HG03457 (cell line): ENCODE measurements around the gene RNF167.
"Not testable (repeated sequence)": the region's sequence is repeated elsewhere in the genome, so short reads cannot be mapped to it uniquely, and the experiment has no call there.

Experiments used
- ATAC-seq: cut with Tn5 transposase; IDR thresholded peaks from one replicate; pipeline ENCODE4 v1.9.1; 2021; ENCODE audit warnings: moderate number of reproducible peaks; ENCODE audit not compliant: unreplicated experiment

Gene RNF167

DNA sequence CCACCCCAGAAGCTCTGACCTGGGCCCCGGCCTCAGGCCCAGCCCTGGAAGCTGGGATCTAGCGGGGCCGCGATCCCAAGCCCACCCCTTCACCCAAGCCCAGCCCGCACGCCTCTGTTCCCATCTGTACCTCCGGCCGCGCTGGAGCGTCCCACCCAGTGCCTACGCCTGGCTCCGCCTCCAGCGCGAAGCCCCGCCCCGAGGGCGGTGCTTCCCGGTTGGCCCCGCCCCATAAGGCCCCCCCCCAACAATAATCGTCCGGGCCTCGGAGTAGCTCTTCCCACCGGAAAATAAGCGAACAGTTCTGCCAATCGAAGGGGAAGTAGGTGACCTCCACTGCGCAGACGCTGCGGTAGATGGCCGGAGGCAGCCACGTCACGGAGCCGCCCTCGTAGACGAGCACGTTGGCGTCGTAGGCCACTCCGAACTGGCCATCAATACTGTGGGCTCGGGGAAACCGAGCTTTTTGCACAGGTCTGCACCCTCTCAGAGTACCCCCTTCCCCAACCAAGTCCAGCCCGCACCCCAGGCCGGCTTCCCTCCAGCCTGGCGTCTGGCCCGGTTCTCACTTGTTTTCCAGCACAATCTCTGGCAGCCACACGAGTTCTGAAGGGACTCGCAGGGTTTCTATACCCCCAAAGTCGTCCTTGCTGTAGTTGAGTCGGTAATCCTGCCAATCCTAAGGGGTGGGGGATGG lies 38.3 kb upstream of the RNF167 start:
- no peak for ATAC-seq

DNA sequence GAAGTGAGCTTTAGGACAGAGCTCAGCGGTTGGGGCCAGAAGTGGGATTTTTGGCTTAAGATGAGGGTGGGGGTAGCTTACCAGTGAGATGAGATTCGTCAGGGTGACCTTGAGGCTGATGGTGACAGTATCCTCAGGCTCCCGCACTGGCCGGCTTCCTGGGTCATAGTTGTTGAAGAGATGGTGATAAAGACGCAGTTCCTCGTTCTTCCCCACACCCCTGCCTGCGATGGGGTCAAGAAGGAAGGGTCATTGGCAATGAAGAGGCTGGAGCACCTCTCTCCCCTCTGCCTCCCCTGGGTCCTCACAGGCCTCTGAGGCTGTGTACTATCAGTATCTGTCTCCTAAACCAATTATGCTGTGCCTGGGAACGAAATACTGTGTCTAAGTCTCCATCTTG lies 37.5 kb upstream of the RNF167 start:
- no peak for ATAC-seq

DNA sequence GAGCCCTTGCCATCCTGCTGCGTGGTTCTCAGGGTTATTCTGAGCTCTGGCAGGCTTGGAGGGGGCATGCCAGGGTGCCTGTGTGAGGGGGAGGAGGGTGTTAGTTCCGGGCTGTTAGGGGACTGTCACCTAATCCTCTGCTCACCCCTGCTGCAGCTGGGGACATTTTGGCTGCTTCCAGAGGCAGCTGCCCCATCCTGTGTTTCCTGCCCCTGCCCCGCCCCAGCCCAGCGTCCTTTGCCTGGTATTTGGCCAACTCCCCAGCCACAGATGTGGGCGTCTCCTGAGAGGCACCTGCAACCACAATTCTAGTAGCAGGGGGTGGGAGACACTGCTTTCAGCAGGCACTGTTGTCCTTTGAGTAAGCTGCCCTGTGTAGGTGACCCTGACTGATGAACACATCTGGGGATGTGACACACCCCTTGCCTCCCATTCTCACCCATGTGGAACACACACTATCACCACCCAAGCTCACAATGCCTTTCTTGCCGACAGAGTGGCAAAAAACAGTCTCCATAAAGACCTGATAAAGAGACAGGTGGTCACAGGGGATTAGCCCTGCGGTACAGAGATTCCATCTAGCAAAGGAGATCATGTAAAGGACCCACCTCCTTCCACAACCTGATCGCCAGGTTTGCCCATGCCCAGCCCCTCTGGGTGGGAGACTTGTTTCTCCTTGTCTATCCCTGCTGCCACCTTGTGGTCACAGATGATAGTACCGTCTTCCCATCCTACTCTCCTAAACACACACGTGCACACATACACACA lies 36.8 kb upstream of the RNF167 start, which contains the start of gene CHRNE:
Gene CHRNE, minus strand, starts transcription at position 48 of the 768 bp plus-strand sequence. Its CDS starts 35 bp downstream, at position 13.
- no peak for ATAC-seq

DNA sequence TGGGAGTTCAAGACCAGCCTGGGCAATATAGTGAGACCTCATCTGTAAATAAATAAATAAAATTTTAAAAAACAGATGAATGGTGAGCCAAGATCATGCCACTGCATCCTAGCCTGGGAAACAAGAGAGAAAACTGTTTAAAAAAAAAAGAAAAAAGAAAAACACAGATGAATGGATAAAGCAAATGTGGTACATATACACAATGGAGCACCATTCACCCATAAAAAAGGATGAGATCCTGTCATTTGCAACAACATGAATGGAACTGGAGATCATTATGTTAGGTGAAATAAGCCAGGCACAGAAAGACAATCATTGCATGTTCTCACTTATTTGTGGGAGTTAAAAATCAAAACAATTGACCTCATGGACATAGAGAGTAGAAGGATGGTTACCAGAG lies 33.4 kb upstream of the RNF167 start:
- ATAC-seq = not testable (repeated sequence)

DNA sequence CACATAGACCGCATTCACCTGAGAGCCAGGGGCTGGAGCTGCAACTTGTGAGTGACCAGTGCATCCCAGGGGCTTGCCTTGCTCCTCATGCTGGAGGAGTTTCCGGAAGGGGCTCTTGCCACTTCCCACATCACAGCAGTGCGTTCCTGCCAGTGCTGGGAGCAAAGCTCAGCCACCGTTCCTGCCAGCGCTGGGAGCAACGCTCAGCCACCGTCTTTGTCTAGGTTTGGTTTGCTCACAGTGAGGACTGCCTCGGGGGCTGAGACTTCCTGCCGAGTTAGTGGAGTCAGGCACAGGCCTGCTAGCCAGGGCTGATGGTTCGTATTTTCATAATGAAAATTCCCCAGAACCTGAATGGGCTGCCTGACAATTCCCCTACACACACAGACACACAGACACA lies 31.8 kb upstream of the RNF167 start:
- ATAC-seq = no peak

DNA sequence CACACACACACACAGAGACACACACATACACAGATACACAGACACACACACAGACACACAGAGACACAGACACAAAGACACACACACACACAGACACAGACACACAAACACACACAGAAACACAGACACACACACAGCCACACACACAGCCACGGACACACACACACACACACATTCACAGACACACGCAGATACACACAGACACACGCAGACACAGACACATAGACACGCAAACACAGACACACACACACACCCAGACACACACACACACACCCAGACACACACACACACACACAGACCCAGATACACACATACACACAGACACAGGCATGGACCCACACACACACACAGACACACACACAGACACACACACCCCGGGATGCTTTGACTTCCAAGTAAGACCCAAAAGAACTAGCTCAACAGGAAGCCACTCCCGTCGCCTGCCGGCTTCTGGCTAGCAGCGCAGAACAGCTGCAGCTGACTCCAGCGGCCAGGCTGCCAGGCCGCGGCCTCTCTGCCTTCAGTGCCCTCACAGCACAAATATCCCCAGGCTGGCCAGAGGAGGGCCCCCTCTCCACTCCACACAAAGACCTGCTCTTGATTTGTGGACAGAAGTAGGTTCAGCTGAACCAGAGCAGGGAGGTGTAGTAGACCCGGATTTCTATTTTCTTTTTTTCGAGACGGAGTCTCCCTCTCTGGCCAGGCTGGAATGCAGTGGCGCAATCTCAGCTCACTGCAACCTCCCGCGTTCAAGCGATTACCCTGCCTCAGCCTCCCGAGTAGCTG lies 31.2 kb upstream of the RNF167 start:
- ATAC-seq = no peak

DNA sequence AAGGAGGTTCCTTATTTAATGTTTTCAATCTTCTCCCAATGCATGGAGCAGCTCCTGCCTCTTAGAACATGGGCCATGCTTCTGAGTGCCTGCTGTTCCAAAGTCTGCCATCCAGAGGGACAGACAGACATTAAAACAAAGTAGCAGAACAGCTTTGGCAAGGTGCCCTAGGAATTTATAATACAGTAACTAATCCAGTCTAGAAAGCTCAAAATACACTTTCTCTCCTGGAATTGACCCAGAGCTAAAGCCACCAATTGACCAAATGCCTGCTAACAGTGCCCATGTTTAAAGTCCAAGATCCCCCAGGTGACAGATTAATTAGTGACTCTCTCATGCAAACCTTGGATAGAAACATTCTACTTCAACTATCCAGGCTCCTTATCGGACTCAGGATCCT lies 26.1 kb upstream of the RNF167 start:
- no peak for ATAC-seq

DNA sequence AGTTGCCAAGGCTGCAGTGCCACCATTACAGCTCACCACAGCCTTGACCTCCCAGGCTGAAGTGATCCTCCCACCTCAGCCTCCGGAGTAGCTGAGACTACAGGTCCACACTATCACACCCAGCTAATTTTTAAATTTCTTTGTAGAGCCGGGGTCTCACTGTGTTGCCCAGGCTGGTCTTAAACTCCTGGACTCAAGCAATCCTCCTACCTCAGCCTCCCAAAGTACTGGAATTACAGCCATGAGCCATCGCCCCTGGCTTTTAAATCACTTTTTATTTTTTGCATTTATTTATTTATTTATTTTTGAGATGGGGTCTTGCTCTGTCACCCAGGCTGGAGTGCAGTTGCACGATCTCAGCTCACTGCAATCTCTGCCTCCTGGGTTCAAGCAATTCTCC lies 25.5 kb upstream of the RNF167 start:
- not testable (repeated sequence) for ATAC-seq

DNA sequence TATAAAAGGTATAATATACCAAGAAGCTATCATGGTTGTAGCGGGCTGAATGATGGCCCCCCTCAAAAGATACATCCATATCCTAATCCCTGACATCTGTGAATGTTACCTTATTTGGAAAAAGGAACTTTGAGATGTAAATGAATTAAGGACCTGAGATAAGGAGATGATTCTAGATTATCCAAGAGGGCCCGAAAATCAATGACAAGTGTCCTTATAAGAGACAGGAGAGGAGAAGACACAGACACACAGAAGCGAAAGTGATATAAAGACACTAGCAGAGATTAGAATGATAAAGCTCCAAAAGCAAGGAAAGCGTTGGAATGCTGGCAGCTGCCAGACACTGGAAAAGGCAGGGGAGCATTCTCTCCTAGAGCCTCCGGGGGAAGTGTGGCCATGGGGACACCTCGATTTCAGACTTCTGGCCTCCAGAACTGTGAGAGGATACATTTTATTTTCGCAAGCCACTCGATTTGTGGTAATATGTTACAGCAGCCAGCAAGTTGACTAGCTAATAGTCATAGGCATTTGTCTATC lies 20.5 kb upstream of the RNF167 start:
- no peak for ATAC-seq

DNA sequence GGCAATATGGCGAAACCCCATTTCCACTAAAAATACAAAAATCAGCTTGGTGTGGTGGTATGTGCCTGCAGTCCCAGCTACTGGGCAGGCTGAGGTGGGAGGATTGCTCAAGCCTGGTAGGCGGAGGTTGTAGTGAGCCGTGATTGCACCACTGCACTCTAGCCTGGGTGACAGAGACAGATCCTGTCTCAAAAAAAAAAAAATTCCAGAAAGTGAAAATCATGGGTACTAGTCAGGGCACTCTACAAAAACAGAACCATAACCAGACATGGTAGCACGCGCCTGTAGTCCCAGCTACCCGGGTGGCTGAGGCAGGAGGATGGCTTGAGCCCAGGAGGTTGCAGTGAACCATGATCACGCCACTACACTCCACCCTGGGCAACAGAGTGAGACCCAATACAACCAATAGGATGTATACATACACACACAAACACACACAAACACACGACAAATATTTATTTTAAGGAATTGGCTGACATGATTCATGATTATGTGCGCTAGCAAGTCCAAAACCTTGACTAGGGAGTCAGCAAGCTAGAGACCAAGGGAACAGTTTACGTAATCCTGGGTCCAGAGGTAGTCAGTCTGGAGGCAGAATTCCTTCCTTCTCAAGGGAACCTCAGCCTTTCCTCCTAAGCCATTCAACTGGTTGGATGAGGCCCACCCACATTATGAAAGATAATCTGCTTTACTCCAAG lies 19.6 kb upstream of the RNF167 start:
- no peak for ATAC-seq

DNA sequence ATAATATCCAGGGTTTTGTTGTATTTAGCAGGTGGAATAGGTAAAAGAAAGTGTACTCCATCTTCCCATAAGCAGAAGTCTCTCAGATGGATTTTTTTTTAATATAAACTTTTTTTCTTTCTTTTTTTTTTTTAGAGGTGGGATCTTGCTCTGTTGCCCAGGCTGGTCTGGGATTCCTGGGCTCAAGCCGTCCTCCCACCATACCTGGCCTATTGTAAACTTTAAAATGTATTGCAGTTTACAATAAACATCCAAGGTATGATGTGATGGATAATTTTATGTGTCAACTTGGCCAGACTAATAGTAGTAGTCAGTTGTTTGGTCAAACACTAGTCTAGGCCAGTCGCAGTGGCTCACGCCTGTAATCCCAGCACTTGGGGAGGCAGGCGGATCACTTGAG lies 18.7 kb upstream of the RNF167 start:
- ATAC-seq = no peak

DNA sequence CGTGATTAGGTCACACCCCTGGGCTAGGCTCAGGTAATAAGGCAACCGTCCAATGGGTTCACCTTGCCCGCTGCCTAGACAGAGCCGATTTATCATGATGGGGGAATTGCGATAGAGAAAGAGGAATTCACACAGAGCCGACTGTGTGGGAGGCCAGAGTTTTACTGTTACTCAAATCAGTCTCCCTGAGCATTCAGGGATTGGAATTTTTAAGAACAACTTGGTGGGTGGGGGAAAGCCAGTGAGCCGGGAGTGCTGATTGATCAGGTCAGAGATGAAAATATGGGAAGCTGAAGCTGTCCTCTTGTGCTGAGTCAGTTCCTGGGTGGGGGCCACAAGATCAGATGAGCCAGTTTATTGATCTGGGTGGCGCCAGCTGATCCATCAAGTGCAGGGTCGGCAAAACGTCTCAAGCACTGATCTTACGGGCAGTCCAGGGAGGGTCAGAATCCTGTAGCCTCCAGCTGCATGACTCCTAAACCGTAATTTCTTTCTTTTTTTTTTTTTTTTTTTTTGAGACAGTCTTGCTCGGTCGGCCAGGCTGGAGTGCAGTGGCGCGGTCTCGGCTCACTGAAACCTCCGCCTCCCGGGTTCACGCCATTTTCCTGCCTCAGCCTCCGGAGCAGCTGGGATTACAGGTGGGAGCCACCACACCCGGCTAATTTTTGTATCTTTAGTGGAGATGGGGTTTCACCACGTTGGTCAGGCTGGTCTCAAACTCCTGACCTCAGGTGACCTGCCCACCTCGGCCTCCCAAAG lies 13.3 kb upstream of the RNF167 start:
- ATAC-seq = not testable (repeated sequence)

DNA sequence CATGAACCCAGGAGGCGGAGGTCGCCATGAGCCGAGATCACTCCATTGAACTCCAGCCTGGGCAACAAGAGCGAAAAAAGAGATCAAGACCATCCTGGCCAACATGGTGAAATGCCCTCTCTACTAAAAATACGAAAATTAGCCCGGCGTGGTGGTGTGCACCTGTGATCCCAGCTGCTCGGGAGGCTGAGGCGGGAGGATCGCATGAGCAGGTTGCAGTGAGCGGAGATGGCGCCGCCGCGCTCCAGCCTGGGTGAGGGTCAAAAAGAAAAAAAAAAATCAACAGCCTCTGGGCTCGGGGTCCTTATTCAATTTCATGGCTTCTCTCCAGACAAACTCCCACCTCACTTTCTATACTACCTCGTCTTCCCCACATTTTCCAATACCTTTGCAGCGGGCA lies 11.2 kb upstream of the RNF167 start:
- ATAC-seq = no peak

DNA sequence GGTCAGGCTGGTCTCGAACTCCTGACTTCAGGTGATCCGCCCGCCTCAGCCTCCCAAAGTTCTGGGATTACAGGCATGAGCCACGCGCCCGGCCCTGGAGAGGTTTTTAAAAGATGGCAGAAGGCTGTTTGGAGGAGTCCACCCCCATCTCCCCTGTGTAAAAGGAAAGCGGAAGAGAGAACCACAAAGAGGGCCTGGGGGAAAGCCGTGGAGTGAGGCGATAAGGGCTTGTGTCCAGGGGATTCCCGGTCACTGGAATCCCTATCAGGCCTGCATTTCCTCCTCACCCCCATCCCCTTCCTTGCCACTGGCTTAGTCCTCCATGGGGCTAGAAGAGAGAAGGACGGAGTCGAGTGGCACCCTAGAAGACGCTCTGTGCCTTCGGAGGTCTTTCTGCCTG lies 8.1 kb upstream of the RNF167 start, which contains the start of gene GP1BA:
Gene GP1BA, plus strand, starts transcription at position 315 of the 400 bp plus-strand sequence. CDS start 328 bp downstream, outside the sequence.
- ATAC-seq = no peak

DNA sequence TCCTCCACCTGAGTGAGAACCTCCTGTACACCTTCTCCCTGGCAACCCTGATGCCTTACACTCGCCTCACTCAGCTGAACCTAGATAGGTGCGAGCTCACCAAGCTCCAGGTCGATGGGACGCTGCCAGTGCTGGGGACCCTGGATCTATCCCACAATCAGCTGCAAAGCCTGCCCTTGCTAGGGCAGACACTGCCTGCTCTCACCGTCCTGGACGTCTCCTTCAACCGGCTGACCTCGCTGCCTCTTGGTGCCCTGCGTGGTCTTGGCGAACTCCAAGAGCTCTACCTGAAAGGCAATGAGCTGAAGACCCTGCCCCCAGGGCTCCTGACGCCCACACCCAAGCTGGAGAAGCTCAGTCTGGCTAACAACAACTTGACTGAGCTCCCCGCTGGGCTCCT lies 7.3 kb upstream of the RNF167 start:
- no peak for ATAC-seq

DNA sequence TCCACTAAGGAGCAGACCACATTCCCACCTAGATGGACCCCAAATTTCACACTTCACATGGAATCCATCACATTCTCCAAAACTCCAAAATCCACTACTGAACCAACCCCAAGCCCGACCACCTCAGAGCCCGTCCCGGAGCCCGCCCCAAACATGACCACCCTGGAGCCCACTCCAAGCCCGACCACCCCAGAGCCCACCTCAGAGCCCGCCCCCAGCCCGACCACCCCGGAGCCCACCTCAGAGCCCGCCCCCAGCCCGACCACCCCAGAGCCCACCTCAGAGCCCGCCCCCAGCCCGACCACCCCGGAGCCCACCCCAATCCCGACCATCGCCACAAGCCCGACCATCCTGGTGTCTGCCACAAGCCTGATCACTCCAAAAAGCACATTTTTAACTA lies 6.4 kb upstream of the RNF167 start:
- no peak for ATAC-seq

DNA sequence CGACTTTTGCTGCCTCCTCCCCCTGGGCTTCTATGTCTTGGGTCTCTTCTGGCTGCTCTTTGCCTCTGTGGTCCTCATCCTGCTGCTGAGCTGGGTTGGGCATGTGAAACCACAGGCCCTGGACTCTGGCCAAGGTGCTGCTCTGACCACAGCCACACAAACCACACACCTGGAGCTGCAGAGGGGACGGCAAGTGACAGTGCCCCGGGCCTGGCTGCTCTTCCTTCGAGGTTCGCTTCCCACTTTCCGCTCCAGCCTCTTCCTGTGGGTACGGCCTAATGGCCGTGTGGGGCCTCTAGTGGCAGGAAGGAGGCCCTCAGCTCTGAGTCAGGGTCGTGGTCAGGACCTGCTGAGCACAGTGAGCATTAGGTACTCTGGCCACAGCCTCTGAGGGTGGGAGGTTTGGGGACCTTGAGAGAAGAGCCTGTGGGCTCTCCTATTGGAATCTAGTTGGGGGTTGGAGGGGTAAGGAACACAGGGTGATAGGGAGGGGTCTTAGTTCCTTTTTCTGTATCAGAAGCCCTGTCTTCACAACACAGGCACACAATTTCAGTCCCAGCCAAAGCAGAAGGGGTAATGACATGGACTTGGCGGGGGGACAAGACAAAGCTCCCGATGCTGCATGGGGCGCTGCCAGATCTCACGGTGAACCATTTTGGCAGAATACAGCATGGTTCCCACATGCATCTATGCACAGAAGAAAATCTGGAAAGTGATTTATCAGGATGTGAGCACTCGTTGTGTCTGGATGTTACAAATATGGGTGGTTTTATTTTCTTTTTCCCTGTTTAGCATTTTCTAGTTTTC lies 5.7 kb upstream of the RNF167 start:
- ATAC-seq = no peak

DNA sequence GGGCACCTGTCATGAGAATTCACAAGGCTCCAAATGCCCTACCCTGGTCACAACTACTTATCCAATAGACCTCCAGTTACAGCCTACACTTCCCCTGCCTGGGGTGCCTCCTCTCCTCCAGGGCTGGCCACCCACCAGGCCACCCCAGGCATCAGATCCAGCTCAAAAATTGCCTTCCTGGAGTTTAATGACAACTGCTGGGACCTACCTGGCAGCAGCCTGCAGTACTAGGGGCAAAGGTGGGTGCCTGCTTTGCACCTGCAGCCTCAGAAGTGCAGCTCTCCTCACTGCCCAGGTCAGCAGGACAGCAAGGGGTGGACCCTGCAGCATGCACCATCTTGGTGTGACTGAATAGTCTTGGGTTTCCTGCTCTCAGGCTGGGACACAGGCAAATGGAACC lies 4.4 kb upstream of the RNF167 start:
- no peak for ATAC-seq

DNA sequence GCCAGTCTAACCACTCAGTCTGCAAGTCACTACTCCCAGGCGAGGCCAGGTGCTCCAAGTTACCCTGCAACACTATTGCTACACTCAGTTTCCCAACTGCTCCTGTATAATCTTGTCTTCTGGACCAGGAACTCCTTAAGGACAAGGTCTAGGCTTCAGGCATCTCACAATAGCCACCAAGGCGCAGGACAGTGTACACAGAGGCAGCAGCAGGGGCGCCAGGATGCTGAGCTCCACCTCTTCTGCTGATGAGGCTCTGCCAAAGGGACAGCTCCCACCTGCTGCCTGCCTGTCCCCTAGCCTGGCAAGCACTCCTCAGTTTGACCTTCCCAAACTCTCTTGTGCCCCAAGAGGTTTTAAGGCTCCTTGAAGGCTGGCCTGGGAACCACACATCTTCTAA lies 3.6 kb upstream of the RNF167 start:
- ATAC-seq = no peak
